NCI-H1694 treated with DMSO at 0.1 percent for 48 hours (cell line): ENCODE measurements around the gene SRGAP1.
"Not testable (repeated sequence)": the region's sequence is repeated elsewhere in the genome, so short reads cannot be mapped to it uniquely, and the experiment has no call there.

ENCODE experiments used
- DNase-seq: peaks from one replicate; lab custom pipeline; 2025; lab: John Stamatoyannopoulos, UW

Gene SRGAP1

GRCh38 chr12:63838411-63838810, 6.1 kb upstream of the SRGAP1 start:
- no peak for DNase-seq

GRCh38 chr12:63841011-63841410, 3.5 kb upstream of the SRGAP1 start:
- DNase-seq, result no peak

GRCh38 chr12:63841571-63841970, 2.9 kb upstream of the SRGAP1 start:
- DNase-seq, result no peak

GRCh38 chr12:63842750-63843149, 1.8 kb upstream of the SRGAP1 start:
- DNase-seq, result not testable (repeated sequence)

- DNase-seq, result peak; percentile 30
These were observed 1.2 kb upstream of the SRGAP1 start for GRCh38 chr12:63843254-63843720.

GRCh38 chr12:63843721-63844390, 644 bp upstream of the SRGAP1 start:
- DNase-seq, result peak; percentile 70

- DNase-seq, result no peak
These were observed 1.2 kb downstream of the SRGAP1 start for GRCh38 chr12:63845726-63846125.

GRCh38 chr12:63846238-63846967, 1.9 kb downstream of the SRGAP1 start:
- DNase-seq, result peak; percentile 32

GRCh38 chr12:63848450-63848849, 4.0 kb downstream of the SRGAP1 start:
- DNase-seq, result no peak

- DNase-seq, result no peak
These were observed 4.7 kb downstream of the SRGAP1 start for GRCh38 chr12:63849106-63849620.

- DNase-seq, result no peak
These were observed 5.1 kb downstream of the SRGAP1 start for GRCh38 chr12:63849641-63850040.

- DNase-seq, result no peak
These were observed 9.5 kb downstream of the SRGAP1 start for GRCh38 chr12:63853978-63854377.

GRCh38 chr12:63855299-63855698, 10.8 kb downstream of the SRGAP1 start:
- no peak for DNase-seq

GRCh38 chr12:63857771-63858670, 13.5 kb downstream of the SRGAP1 start:
- no peak for DNase-seq

- not testable (repeated sequence) for DNase-seq
These were observed 15.4 kb downstream of the SRGAP1 start for GRCh38 chr12:63859880-63860279.

GRCh38 chr12:63862187-63862968, 17.9 kb downstream of the SRGAP1 start:
- no peak for DNase-seq

GRCh38 chr12:63862969-63863230, 18.4 kb downstream of the SRGAP1 start:
- DNase-seq, result no peak

- no peak for DNase-seq
These were observed 19.4 kb downstream of the SRGAP1 start for GRCh38 chr12:63863658-63864453.

- DNase-seq, result no peak
These were observed 19.9 kb downstream of the SRGAP1 start for GRCh38 chr12:63864454-63864706.

- no peak for DNase-seq
These were observed 20.9 kb downstream of the SRGAP1 start for GRCh38 chr12:63865448-63865847.

GRCh38 chr12:63867053-63867452, 22.6 kb downstream of the SRGAP1 start:
- no peak for DNase-seq
